ENCODE measurements around the gene SLC10A7. TPM values are rescaled to one million over a fixed set of nuclear protein-coding genes. Genes with fewer than 3 reads are reported as not detected.

The SLC10A7 gene
- total and polyA plus RNA-seq, 2 donors (not counting 1 experiment from before 2014, with no cell fraction given) = 5.7 to 18.3 TPM

GRCh38 chr4:146278986-146279385, 242.8 kb downstream of the SLC10A7 start:
- Histone ChIP-seq H3K27me3 (replicated peaks in 1 of 4; ENCODE audit: control extremely low read depth in 1 of 4, control insufficient read depth in 3 of 4, insufficient read depth in 4 of 4, low read length in 3 of 4) (no peaks in the 10 kb centered on the region), H3K79me2 (ENCODE audit: control insufficient read depth, insufficient read depth, low read length) (no peaks in the 10 kb centered on the region), H3K4me2 (replicated peaks; ENCODE audit: low read depth, low read length, poor library complexity, severe bottlenecking) (no peak overlapping the region), H3K9ac (ENCODE audit: low read length) (no peak overlapping the region), H4K20me1 (ENCODE audit: control insufficient read depth, insufficient read depth, low read length, poor library complexity, severe bottlenecking) (no peaks in the 10 kb centered on the region), H3K4me1 (ENCODE audit: control insufficient read depth in 2 of 2, insufficient read depth in 2 of 2, low read length in 2 of 2) (no peaks in the 10 kb centered on the region), H3K9me3 (ENCODE audit: control extremely low read depth in 1 of 3, control insufficient read depth in 2 of 3, insufficient read depth in 1 of 3, low read length in 2 of 3) (no peaks in the 10 kb centered on the region), H3K4me3 (ENCODE audit: control extremely low read depth in 1 of 5, extremely low read depth in 1 of 5, insufficient read depth in 1 of 5, low read depth in 2 of 5, low read length in 4 of 5) (no peak overlapping the region), H2AFZ (ENCODE audit: insufficient read depth, low read depth, low read length, poor library complexity, severe bottlenecking) (no peak overlapping the region), H3K36me3 (replicated peaks in 1 of 2; ENCODE audit: control extremely low read depth in 1 of 2, control insufficient read depth in 1 of 2, extremely low read depth in 1 of 2, insufficient read depth in 2 of 2, low read length in 1 of 2) (peaks cover 0 to 2% of the 10 kb centered on the region in 2 experiments), H3K27ac (ENCODE audit: low read length in 2 of 2) (no peak overlapping the region)
- Mint-ChIP-seq H3K4me1 (no peaks in the 10 kb centered on the region), H3K4me3 (no peak overlapping the region), H3K27me3 (no peaks in the 10 kb centered on the region), H3K27ac (no peak overlapping the region), H3K9me3 (ENCODE audit: insufficient read depth) (no peaks in the 10 kb centered on the region)
- DNase-seq = no peak
- ChIA-PET POLR2A (no interaction called here), CTCF (no interaction called here)
- no peak for ATAC-seq (ENCODE audit: low read depth)
- WGBS (ENCODE audit: insufficient coverage) = no CpG with 5 or more reads among the region's 1 CpG
- intact Hi-C loops (cut with micrococcal nuclease) = no loop called here
- TF ChIP-seq EZH2 (IDR thresholded peaks at IDR 0.05; ENCODE audit: borderline replicate concordance, insufficient read depth, low read depth, low read length, poor library complexity, severe bottlenecking) = no peak
- no peak for TF ChIP-seq CTCF (IDR thresholded peaks at IDR 0.05)

GRCh38 chr4:146275370-146275769, 246.4 kb downstream of the SLC10A7 start:
- POLR2A ChIA-PET = no interaction called here
- H3K4me1 Mint-ChIP-seq = no peaks in the 10 kb centered on the region
- no peak for ATAC-seq (ENCODE audit: low read depth)
- Histone ChIP-seq H3K79me2 (ENCODE audit: control insufficient read depth, insufficient read depth, low read length) (no peaks in the 10 kb centered on the region), H3K36me3 (replicated peaks in 1 of 2; ENCODE audit: control extremely low read depth in 1 of 2, control insufficient read depth in 1 of 2, extremely low read depth in 1 of 2, insufficient read depth in 2 of 2, low read length in 1 of 2) (no peaks in the 10 kb centered on the region), H3K27ac (ENCODE audit: low read length in 2 of 2) (no peak overlapping the region), H3K4me3 (ENCODE audit: control extremely low read depth in 1 of 5, extremely low read depth in 1 of 5, insufficient read depth in 1 of 5, low read depth in 2 of 5, low read length in 4 of 5) (no peak overlapping the region), H3K9ac (ENCODE audit: low read length) (no peak overlapping the region), H3K27me3 (replicated peaks in 1 of 4; ENCODE audit: control extremely low read depth in 1 of 4, control insufficient read depth in 3 of 4, insufficient read depth in 4 of 4, low read length in 3 of 4) (no peaks in the 10 kb centered on the region), H2AFZ (ENCODE audit: insufficient read depth, low read depth, low read length, poor library complexity, severe bottlenecking) (no peak overlapping the region), H3K4me2 (replicated peaks; ENCODE audit: low read depth, low read length, poor library complexity, severe bottlenecking) (no peak overlapping the region), H4K20me1 (ENCODE audit: control insufficient read depth, insufficient read depth, low read length, poor library complexity, severe bottlenecking) (no peaks in the 10 kb centered on the region), H3K4me1 (ENCODE audit: control insufficient read depth in 2 of 2, insufficient read depth in 2 of 2, low read length in 2 of 2) (no peaks in the 10 kb centered on the region), H3K9me3 (ENCODE audit: control extremely low read depth in 1 of 3, control insufficient read depth in 2 of 3, insufficient read depth in 1 of 3, low read length in 2 of 3) (no peaks in the 10 kb centered on the region)
- CTCF ChIA-PET = interaction anchor here (0.9 kb wide), 1 partner anchor 31 kb away, joined by 5 read pairs; no protein-coding TSS in a partner anchor
- no peaks in the 10 kb centered on the region for H3K9me3 Mint-ChIP-seq (ENCODE audit: insufficient read depth)
- no peak overlapping the region for H3K4me3 Mint-ChIP-seq
- no peak overlapping the region for H3K27ac Mint-ChIP-seq
- intact Hi-C loops (cut with micrococcal nuclease) = no loop called here
- no peak for DNase-seq
- TF ChIP-seq CTCF (IDR thresholded peaks at IDR 0.05) = no peak
- TF ChIP-seq EZH2 (IDR thresholded peaks at IDR 0.05; ENCODE audit: borderline replicate concordance, insufficient read depth, low read depth, low read length, poor library complexity, severe bottlenecking) = no peak
- no peaks in the 10 kb centered on the region for H3K27me3 Mint-ChIP-seq

Measured in B cell (primary cell).